ENCODE measurements around the gene BDKRB2.

Gene BDKRB2

GRCh38 chr14:96194657-96195431 lies 9.8 kb upstream of the BDKRB2 start:
- no peak for DNase-seq
- intact Hi-C loops (cut with DNase I), result no loop called here

GRCh38 chr14:96195441-96196081 lies 9.1 kb upstream of the BDKRB2 start:
- DNase-seq, result no peak
- intact Hi-C loops (cut with DNase I), result no loop called here

GRCh38 chr14:96197163-96197852 lies 7.3 kb upstream of the BDKRB2 start:
- DNase-seq, result no peak

GRCh38 chr14:96197969-96198368 lies 6.7 kb upstream of the BDKRB2 start:
- intact Hi-C loops (cut with DNase I), result no loop called here
- DNase-seq, result no peak

More at GRCh38 chr14:96197163-96197852, 7.3 kb upstream of the BDKRB2 start:
- intact Hi-C loops (cut with DNase I), result no loop called here

GRCh38 chr14:96198430-96199130 lies 6.1 kb upstream of the BDKRB2 start:
- peak in 2 of 42 donors; percentile 6 to 14 for DNase-seq
- intact Hi-C loops (cut with DNase I), result no loop called here

- intact Hi-C loops (cut with DNase I), result no loop called here
- no peak for DNase-seq
Observed at GRCh38 chr14:96201157-96201556, 3.5 kb upstream of the BDKRB2 start.

GRCh38 chr14:96201965-96202364 lies 2.7 kb upstream of the BDKRB2 start:
- DNase-seq, result no peak
- intact Hi-C loops (cut with DNase I), result no loop called here

- intact Hi-C loops (cut with DNase I), result no loop called here
- no peak for DNase-seq
Observed at GRCh38 chr14:96202441-96203094, 2.1 kb upstream of the BDKRB2 start.

- intact Hi-C loops (cut with DNase I), result no loop called here
- no peak for DNase-seq
Observed at GRCh38 chr14:96203116-96203515, 1.5 kb upstream of the BDKRB2 start.

- no peak for DNase-seq
- intact Hi-C loops (cut with DNase I), result no loop called here
Observed at GRCh38 chr14:96203635-96204034, 1.0 kb upstream of the BDKRB2 start.

- intact Hi-C loops (cut with DNase I), result no loop called here
- DNase-seq, result no peak
Observed at GRCh38 chr14:96205059-96205977, 679 bp downstream of the BDKRB2 start.

GRCh38 chr14:96205978-96206360 lies 1.3 kb downstream of the BDKRB2 start:
- DNase-seq, result no peak
- intact Hi-C loops (cut with DNase I), result no loop called here

GRCh38 chr14:96206461-96206860 lies 1.8 kb downstream of the BDKRB2 start:
- no peak for DNase-seq
- intact Hi-C loops (cut with DNase I), result no loop called here

- no peak for DNase-seq
- intact Hi-C loops (cut with DNase I), result no loop called here
Observed at GRCh38 chr14:96207686-96208085, 3.0 kb downstream of the BDKRB2 start.

GRCh38 chr14:96208739-96209138 lies 4.1 kb downstream of the BDKRB2 start:
- intact Hi-C loops (cut with DNase I), result no loop called here
- no peak for DNase-seq

- DNase-seq, result no peak
Observed at GRCh38 chr14:96212140-96212539, 7.5 kb downstream of the BDKRB2 start.

GRCh38 chr14:96212896-96213295 lies 8.3 kb downstream of the BDKRB2 start:
- DNase-seq, result no peak
- intact Hi-C loops (cut with DNase I), result no loop called here

More at GRCh38 chr14:96212140-96212539, 7.5 kb downstream of the BDKRB2 start:
- intact Hi-C loops (cut with DNase I), result no loop called here

GRCh38 chr14:96213871-96214465 lies 9.3 kb downstream of the BDKRB2 start:
- intact Hi-C loops (cut with DNase I), result no loop called here

More at GRCh38 chr14:96213871-96214465, 9.3 kb downstream of the BDKRB2 start:
- DNase-seq, result no peak

All from head of caudate nucleus (tissue), 42 donors.